ENCODE results near the gene CDH26.

DNA sequence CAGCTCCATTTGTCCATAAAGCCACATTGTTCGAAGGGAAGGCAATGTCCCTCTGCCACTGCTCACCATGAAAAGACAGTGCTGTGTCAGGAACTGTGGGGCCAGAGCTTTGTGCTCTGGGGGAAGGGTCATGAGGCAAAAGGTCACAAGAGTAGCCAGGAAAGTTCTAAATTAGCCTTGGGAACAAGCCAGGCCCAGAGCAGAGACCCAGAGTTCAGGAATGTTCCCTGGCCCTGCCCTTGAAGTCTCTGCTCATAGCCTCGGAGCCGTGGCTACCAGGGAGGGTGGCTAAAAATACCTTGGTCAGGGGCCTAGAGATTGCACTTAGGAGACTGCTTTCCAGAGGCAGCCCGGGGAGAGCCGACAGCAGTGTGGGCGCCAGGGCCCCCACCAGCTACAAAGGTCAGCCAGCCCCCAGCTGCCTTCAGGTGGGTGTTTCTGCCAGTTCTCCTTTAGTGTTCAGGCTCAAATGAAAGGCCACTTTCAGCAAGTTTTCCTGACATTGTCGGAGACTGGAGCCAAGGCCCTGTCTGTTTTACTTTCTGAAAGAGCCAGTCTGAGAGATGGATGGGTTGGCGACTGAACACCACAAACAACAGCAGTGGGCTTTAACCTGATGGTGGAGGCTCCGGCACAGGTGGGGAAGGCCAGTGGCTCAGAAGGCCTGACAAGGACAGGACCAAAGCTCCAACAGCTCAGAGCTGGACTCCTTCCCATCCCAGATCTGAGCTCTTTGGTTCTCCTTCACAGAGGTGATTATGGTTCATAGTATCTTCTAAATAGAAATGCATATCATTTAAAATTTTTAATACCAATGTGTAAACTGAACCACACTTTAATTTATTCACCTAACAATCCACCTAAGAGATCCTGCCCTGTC is 76.2 kb downstream of the CDH26 start:
- TF ChIP-seq CTCF (IDR thresholded peaks at IDR 0.05; ENCODE audit: extremely low read depth in 1 of 2, insufficient read depth in 1 of 2, low read depth in 1 of 2, low read length in 2 of 2): no peak
- no peak for TF ChIP-seq FOS (IDR thresholded peaks at IDR 0.05; ENCODE audit: borderline replicate concordance, insufficient read depth, low read length)

Data from endothelial cell of umbilical vein (primary cell).